ENCODE measurements around the gene MMP25.
A peak's percentile ranks its signal among the peaks of the same experiment; 100 is the strongest.

Gene MMP25

DNA sequence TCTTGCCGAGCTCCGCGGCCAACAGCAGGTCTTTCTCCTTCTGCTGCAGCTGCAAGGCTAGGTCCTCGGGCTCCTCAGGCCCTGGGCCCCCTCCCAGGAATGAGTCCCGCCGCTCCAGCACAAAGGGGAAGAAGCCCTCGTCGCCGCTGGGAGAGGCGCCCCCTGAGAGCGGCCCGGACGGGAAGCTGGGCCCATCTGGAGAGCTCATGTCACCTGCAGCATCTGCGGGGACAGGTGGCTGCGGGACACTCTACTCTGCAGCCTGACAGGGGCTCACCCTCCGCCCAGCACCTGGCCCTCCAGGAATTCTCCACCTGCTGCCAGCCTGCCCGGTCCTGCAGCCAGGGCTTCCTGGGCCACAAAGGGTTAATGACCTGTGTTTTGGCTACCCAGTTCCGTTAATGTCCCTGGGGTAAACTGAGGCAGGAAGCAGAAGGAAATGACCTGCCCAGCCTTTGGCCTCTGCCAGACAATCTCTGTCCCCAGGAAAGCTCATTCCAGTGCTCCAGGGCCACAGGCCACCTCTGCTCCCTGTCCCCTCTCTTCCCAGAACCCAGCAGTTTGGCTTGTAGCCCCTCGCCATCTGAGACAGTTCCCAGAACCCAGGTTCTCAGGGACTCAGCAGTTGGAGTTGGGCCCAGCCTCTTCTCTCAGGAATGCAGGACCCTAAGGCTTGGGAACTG lies 10.9 kb upstream of the MMP25 start:
- Histone ChIP-seq H3K27ac (ENCODE audit: low read length) (no peak overlapping the region), H3K36me3 (ENCODE audit: control insufficient read depth, insufficient read depth, low read length) (no peaks in the 10 kb centered on the region), H3K4me3 (ENCODE audit: low read length) (peak overlapping the region; percentile 60; the same call in 1 of the 2 replicates), H3K27me3 (ENCODE audit: control insufficient read depth, insufficient read depth, low read length) (no peaks in the 10 kb centered on the region), H3K9me3 (ENCODE audit: control insufficient read depth, insufficient read depth, low read length) (no peaks in the 10 kb centered on the region), H3K4me1 (ENCODE audit: control insufficient read depth, insufficient read depth, low read length) (peaks cover 4% of the 10 kb centered on the region)
- WGBS (ENCODE audit: insufficient coverage, insufficient read length) = no CpG with 5 or more reads among the region's 19 CpGs
- DNase-seq (ENCODE audit: low read depth, low spot score) = no peak

- H3K9me3 ChIP-seq (ENCODE audit: control insufficient read depth, insufficient read depth, low read length) = no peaks in the 10 kb centered on the region
- no peak overlapping the region for H3K27ac ChIP-seq (ENCODE audit: low read length)
- DNase-seq (ENCODE audit: low read depth, low spot score) = no peak
- H3K27me3 ChIP-seq (ENCODE audit: control insufficient read depth, insufficient read depth, low read length) = no peaks in the 10 kb centered on the region
- H3K36me3 ChIP-seq (ENCODE audit: control insufficient read depth, insufficient read depth, low read length) = no peaks in the 10 kb centered on the region
- no CpG with 5 or more reads among the region's 40 CpGs for WGBS (ENCODE audit: insufficient coverage, insufficient read length)
- peaks cover 4% of the 10 kb centered on the region for H3K4me1 ChIP-seq (ENCODE audit: control insufficient read depth, insufficient read depth, low read length)
- peak overlapping the region; percentile 60; the same call in 1 of the 2 replicates for H3K4me3 ChIP-seq (ENCODE audit: low read length)
Measured at GRCh38 chr16:3035972-3036725, 10.2 kb upstream of the MMP25 start.

DNA sequence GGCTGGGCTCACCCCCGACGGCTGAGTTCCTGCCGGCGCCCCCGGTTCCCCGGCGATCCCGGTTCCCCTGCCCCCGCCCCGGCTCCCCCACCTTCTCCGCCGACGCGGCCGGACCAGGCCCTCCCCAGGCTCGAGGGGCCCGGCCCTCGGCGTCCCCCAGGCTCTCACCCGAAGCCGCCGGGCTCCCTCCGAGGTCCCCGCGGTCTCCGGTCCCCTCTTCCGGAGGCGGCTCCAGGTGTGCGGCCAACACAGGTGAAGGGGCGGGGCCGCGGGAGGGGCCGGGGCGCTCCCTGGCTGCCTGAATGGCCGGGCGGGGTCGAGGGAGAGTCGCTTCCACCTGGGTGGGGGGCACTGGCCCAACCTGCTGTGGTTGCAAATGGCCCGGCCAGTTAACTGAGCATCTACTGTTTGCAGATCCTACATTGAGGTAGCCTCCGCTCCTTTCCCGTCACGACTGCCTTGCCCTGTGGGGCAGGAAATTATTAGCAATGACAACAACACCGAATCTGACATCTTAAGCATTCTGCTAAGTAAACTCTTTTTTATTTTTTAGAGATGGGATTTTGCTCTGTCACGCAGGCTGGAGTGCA lies 9.5 kb upstream of the MMP25 start, which contains the start of gene BICDL2:
BICDL2 (minus strand) TSS at position 219 of the 590 bp plus-strand sequence. CDS start 1,448 bp downstream, outside the sequence.
- Histone ChIP-seq H3K27ac (ENCODE audit: low read length) (no peak within 1 kb of the TSS), H3K27me3 (ENCODE audit: control insufficient read depth, insufficient read depth, low read length) (no peaks in the 10 kb centered on the region), H3K4me1 (ENCODE audit: control insufficient read depth, insufficient read depth, low read length) (peaks cover 2% of the 10 kb centered on the region; the same call in 1 of the 2 replicates), H3K36me3 (ENCODE audit: control insufficient read depth, insufficient read depth, low read length) (no peaks in the 10 kb centered on the region), H3K4me3 (ENCODE audit: low read length) (peak within 1 kb of the TSS; percentile 60; the same call in 1 of the 2 replicates), H3K9me3 (ENCODE audit: control insufficient read depth, insufficient read depth, low read length) (no peaks in the 10 kb centered on the region)
- WGBS (ENCODE audit: insufficient coverage, insufficient read length) = no CpG with 5 or more reads among the region's 44 CpGs
- no peak for DNase-seq (ENCODE audit: low read depth, low spot score)

DNA sequence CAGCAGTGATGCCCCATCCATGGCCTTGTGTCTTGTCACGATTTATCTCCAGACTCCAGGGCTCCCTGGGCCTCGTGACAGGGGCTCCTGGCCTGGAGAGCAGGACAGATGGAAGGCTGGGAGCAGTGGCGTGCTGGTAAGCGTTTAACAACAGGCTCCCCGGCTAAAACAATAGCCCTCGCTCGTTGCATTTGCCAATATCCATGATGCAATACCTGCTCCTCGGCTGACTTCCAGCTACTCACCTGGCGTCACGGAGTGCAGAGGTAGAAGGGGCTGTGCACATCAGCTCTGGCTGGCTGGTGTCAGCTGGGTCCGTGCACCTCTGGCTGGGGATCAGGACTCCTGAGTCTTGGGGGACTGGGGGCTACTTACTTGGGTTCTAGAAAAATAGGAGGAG lies 8.1 kb upstream of the MMP25 start:
- H3K27me3 ChIP-seq (ENCODE audit: control insufficient read depth, insufficient read depth, low read length) = no peaks in the 10 kb centered on the region

DNA sequence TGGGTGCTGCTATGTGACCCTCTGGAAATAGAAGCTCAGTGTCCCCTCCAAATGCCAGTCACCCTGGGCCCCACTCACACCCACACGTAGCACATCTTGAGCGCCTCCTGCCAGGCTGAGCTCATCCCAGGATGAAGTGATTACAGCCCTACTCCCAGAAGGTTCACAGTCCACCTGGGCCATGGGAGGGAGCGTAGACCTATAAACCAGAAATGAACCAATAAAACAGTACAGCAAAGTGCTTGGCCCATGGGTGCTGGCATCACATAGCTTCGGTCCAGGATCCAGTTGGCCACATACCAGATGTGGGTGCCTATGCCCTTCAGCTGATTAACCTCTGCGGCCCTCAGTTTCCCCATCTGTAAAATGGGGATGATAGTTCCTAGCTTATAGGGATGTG lies 7.5 kb upstream of the MMP25 start:
- Histone ChIP-seq H3K27me3 (ENCODE audit: control insufficient read depth, insufficient read depth, low read length) (no peaks in the 10 kb centered on the region), H3K9me3 (ENCODE audit: control insufficient read depth, insufficient read depth, low read length) (no peaks in the 10 kb centered on the region)

More for the DNA sequence above, 8.1 kb upstream of the MMP25 start:
- peaks cover 2% of the 10 kb centered on the region; the same call in 1 of the 2 replicates for H3K4me1 ChIP-seq (ENCODE audit: control insufficient read depth, insufficient read depth, low read length)
- H3K27ac ChIP-seq (ENCODE audit: low read length) = no peak overlapping the region
- no peak for DNase-seq (ENCODE audit: low read depth, low spot score)
- no peaks in the 10 kb centered on the region for H3K9me3 ChIP-seq (ENCODE audit: control insufficient read depth, insufficient read depth, low read length)
- H3K4me3 ChIP-seq (ENCODE audit: low read length) = no peak overlapping the region
- H3K36me3 ChIP-seq (ENCODE audit: control insufficient read depth, insufficient read depth, low read length) = no peaks in the 10 kb centered on the region
- no CpG with 5 or more reads among the region's 11 CpGs for WGBS (ENCODE audit: insufficient coverage, insufficient read length)

DNA sequence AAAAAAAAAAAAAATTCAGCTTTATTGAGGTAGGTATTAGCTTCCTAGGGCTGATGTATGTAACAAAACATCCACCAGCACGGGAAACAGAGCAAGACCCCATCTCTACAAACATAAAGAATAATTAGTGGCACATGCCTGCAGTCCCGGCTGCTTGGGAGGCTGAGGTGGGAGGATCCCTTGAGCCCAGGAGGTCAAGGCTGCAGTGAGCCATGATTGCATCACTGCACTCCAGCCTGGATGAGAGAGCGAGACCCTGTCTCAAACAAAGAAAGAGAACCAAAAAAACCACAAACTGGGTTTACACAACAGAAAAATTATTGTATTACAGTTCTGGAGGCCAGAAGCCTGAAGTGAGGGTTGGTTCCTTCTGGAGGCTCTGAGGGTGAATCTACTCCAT lies 4.0 kb upstream of the MMP25 start:
- Histone ChIP-seq H3K4me1 (ENCODE audit: control insufficient read depth, insufficient read depth, low read length) (peaks cover 4% of the 10 kb centered on the region), H3K27ac (ENCODE audit: low read length) (no peak overlapping the region), H3K9me3 (ENCODE audit: control insufficient read depth, insufficient read depth, low read length) (no peaks in the 10 kb centered on the region), H3K4me3 (ENCODE audit: low read length) (no peak overlapping the region), H3K36me3 (ENCODE audit: control insufficient read depth, insufficient read depth, low read length) (no peaks in the 10 kb centered on the region), H3K27me3 (ENCODE audit: control insufficient read depth, insufficient read depth, low read length) (no peaks in the 10 kb centered on the region)
- no CpG with 5 or more reads among the region's 3 CpGs for WGBS (ENCODE audit: insufficient coverage, insufficient read length)
- DNase-seq (ENCODE audit: low read depth, low spot score) = no peak

More for the DNA sequence above, 7.5 kb upstream of the MMP25 start:
- peaks cover 2% of the 10 kb centered on the region; the same call in 1 of the 2 replicates for H3K4me1 ChIP-seq (ENCODE audit: control insufficient read depth, insufficient read depth, low read length)
- H3K4me3 ChIP-seq (ENCODE audit: low read length) = no peak overlapping the region
- no CpG with 5 or more reads among the region's 5 CpGs for WGBS (ENCODE audit: insufficient coverage, insufficient read length)
- H3K36me3 ChIP-seq (ENCODE audit: control insufficient read depth, insufficient read depth, low read length) = no peaks in the 10 kb centered on the region
- no peak for DNase-seq (ENCODE audit: low read depth, low spot score)
- no peak overlapping the region for H3K27ac ChIP-seq (ENCODE audit: low read length)

- Histone ChIP-seq H3K36me3 (ENCODE audit: control insufficient read depth, insufficient read depth, low read length) (no peaks in the 10 kb centered on the region), H3K4me3 (ENCODE audit: low read length) (no peak overlapping the region), H3K4me1 (ENCODE audit: control insufficient read depth, insufficient read depth, low read length) (peaks cover 1% of the 10 kb centered on the region; the same call in 1 of the 2 replicates), H3K9me3 (ENCODE audit: control insufficient read depth, insufficient read depth, low read length) (no peaks in the 10 kb centered on the region), H3K27me3 (ENCODE audit: control insufficient read depth, insufficient read depth, low read length) (no peaks in the 10 kb centered on the region), H3K27ac (ENCODE audit: low read length) (no peak overlapping the region)
- DNase-seq (ENCODE audit: low read depth, low spot score) = no peak
- WGBS (ENCODE audit: insufficient coverage, insufficient read length) = no CpG with 5 or more reads among the region's 6 CpGs
Measured at GRCh38 chr16:3044708-3045107, 1.7 kb upstream of the MMP25 start.

DNA sequence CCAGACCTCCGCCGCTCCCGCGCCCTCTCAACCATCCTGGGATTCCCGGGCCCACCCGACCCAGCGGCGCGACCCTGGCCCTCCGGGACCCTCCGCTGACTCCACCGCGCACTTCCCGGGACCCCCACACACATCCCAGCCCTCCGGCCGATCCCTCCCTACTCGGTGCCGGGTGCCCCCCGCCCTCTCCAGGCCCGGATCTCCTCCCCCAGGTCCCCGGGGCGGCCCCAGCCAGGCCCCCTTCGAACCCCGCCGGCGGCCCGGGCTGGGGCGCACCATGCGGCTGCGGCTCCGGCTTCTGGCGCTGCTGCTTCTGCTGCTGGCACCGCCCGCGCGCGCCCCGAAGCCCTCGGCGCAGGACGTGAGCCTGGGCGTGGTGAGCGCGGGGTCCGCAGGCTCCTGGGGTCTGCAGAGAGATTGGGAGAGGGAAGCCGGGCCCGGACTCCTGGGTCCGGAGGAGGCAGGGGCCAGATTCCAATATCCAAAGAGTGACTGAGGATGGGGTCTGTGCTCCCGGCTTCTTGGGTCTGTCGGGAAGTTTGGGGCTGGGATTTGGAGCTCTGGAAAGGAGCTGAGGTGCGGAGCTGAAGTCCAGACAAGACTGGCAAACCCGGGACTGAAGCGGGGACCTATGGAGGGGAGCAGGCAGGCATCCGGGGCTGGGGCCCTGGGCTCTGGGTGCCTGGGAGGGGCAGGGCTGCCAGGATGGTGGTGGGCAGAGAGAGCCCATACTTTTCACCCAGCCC lies 453 bp downstream of the MMP25 start:
- no peak for DNase-seq (ENCODE audit: low read depth, low spot score)
- no CpG with 5 or more reads among the region's 54 CpGs for WGBS (ENCODE audit: insufficient coverage, insufficient read length)
- Histone ChIP-seq H3K27me3 (ENCODE audit: control insufficient read depth, insufficient read depth, low read length) (no peaks in the 10 kb centered on the region), H3K36me3 (ENCODE audit: control insufficient read depth, insufficient read depth, low read length) (0 out of 2 replicates have a peak, but pooled peaks cover 3% of the 10 kb centered on the region), H3K27ac (ENCODE audit: low read length) (no peak overlapping the region), H3K9me3 (ENCODE audit: control insufficient read depth, insufficient read depth, low read length) (no peaks in the 10 kb centered on the region), H3K4me3 (ENCODE audit: low read length) (peak overlapping the region; percentile 60), H3K4me1 (ENCODE audit: control insufficient read depth, insufficient read depth, low read length) (peaks cover 1% of the 10 kb centered on the region; the same call in 1 of the 2 replicates)

DNA sequence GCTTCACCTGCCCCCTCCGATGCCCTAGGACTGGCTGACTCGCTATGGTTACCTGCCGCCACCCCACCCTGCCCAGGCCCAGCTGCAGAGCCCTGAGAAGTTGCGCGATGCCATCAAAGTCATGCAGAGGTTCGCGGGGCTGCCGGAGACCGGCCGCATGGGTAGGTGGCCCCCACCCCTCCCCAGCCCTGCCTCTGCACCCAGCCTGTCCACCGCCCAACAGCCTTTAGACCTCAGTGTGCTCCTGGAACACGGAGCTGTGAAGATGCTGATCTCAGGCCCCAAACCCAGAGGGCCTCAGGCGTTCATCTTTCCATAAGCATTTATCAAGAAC lies 993 bp downstream of the MMP25 start:
- Histone ChIP-seq H3K4me1 (ENCODE audit: control insufficient read depth, insufficient read depth, low read length) (peaks cover 1% of the 10 kb centered on the region; the same call in 1 of the 2 replicates), H3K36me3 (ENCODE audit: control insufficient read depth, insufficient read depth, low read length) (0 out of 2 replicates have a peak, but pooled peaks cover 3% of the 10 kb centered on the region), H3K27ac (ENCODE audit: low read length) (no peak overlapping the region), H3K27me3 (ENCODE audit: control insufficient read depth, insufficient read depth, low read length) (no peaks in the 10 kb centered on the region), H3K9me3 (ENCODE audit: control insufficient read depth, insufficient read depth, low read length) (no peaks in the 10 kb centered on the region), H3K4me3 (ENCODE audit: low read length) (peak overlapping the region; percentile 60; the same call in 1 of the 2 replicates)
- DNase-seq (ENCODE audit: low read depth, low spot score) = no peak
- no CpG with 5 or more reads among the region's 13 CpGs for WGBS (ENCODE audit: insufficient coverage, insufficient read length)
